Lower leg skin (tissue), 4 donors: ENCODE measurements around the gene HECTD4. TPM values are rescaled to one million over a fixed set of nuclear protein-coding genes. Genes with fewer than 3 reads are reported as not detected.

Source experiments
- DNase-seq, 2 donors: peaks; one replicate each; pipeline ENCODE4 v3.0.0-alpha.2; 2019; ENCODE audit warnings: low spot score in 2 of 2
- H3K4me3 ChIP-seq: fragments of 200-600 bp; sonication (generic); 2 replicates; pipeline ENCODE4 v1.5.1; 2017; ENCODE audit warnings: mild to moderate bottlenecking, low read depth; ENCODE audit not compliant: poor library complexity, severe bottlenecking
- POLR2A ChIP-seq, 2 donors: fragments of 450-650 bp; IDR thresholded peaks; one replicate each; pipeline ENCODE4 v1.6.1; 2016 to 2017; ENCODE audit warnings: antibody characterized with exemption in 2 of 2, mild to moderate bottlenecking in 1 of 2, moderate library complexity in 1 of 2
- whole genome bisulfite sequencing, 2 donors: methylation state at CpG; one replicate each; pipeline ENCODE4 v1.1.5; 2018; 5-methylcytosine and 5-hydroxymethylcytosine counted together
- intact Hi-C: fragments of 100-400 bp; cut with DNase I; formaldehyde crosslinking; loops from one replicate; pipeline ENCODE4 v1.15.0; 2023; ENCODE audit warnings: low total_unique reads
- total RNA-seq, 4 donors: library from RNA; depleted of rRNA; stranded (reverse); fragments of >200 nt; gene quantifications; one replicate each; pipeline ENCODE4 v1.1.0, GENCODE V29; 2016
- TF ChIP-seq, protein P1 (sequence below), 3 donors: fragments of 450-650 bp; IDR thresholded peaks; one replicate each; pipeline ENCODE4 v1.5.1; 2016; ENCODE audit warnings: antibody characterized with exemption in 3 of 3, mild to moderate bottlenecking in 3 of 3, moderate library complexity in 2 of 3

HECTD4 gene
- total RNA-seq, 4 donors from 2014 or later, result 33.2 to 70.6 (median 35.5) TPM

DNA sequence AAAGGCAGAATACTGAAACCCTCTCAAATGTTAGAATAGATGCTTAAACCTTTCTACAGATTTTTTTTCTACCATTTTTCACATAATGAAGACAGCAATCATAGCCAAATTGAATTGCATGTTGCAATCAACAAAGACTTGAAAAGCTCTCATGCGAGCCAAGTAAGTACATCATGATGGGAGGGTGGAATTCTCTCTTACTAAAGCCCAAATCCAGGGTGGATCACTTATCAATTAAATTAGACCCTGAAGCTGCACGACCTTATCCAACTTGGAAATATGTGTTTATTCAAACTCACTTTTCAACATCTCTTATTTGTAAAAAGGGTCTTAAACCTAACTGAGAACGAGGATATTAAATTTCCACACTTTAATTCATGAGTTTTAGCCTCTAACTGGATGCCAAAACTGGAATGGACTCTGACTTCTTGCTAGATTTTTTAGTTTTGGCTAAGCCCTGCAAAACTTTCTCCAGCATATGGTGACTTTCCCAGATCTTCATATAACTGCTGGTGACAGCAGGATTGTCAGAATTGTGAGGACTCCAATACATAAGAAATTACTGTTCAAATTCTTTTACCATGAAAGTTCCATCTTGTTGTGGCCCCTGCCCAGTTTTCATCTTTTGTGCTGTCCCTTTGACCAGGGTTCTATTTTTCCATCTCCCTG is 53.6 kb downstream of the HECTD4 start:
- 49 to 55% methylated on average over 3 of the region's 3 CpGs for WGBS, 2 donors
- TF ChIP-seq POLR2A (IDR thresholded peaks at IDR 0.05), result no peak
- TF ChIP-seq, protein P1, sequence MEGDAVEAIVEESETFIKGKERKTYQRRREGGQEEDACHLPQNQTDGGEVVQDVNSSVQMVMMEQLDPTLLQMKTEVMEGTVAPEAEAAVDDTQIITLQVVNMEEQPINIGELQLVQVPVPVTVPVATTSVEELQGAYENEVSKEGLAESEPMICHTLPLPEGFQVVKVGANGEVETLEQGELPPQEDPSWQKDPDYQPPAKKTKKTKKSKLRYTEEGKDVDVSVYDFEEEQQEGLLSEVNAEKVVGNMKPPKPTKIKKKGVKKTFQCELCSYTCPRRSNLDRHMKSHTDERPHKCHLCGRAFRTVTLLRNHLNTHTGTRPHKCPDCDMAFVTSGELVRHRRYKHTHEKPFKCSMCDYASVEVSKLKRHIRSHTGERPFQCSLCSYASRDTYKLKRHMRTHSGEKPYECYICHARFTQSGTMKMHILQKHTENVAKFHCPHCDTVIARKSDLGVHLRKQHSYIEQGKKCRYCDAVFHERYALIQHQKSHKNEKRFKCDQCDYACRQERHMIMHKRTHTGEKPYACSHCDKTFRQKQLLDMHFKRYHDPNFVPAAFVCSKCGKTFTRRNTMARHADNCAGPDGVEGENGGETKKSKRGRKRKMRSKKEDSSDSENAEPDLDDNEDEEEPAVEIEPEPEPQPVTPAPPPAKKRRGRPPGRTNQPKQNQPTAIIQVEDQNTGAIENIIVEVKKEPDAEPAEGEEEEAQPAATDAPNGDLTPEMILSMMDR (IDR thresholded peaks at IDR 0.05), result no peak
- DNase-seq, result no peak
- intact Hi-C loops, result no loop called here
- no peak overlapping the region for H3K4me3 ChIP-seq

DNA sequence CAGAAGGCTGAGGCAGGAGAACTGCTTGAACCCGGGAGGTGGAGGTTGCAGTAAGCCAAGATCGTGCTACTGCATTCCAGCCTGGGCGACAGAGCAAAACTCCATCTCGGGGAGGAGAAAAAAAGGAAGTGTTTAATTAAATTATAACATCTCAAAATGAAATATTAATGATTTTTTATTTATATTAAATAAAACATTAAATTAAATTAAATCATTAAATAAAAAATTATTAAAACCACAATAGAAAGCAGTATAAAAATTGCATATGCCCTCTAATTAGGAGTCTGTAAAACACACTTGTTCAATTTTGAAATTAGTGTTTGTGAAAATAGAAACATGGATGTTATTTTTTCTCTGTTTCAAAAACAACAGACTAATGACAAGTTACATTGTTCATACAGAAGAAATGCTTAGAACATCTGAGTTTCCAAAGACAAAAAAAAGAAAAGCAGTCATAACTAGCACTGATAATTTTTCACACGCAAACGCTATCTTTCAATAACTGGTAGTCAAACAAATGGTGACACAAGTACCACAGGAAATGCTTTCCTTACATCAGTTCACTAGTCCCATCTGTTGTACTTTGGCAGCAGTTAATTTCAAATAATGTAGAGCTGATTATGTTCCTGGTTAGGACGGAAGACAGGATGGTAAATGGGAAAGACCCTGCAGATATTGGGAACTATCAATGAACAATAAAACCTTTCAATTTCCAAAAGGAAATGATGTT is 54.9 kb downstream of the HECTD4 start:
- TF ChIP-seq POLR2A (IDR thresholded peaks at IDR 0.05), result no peak
- TF ChIP-seq, protein P1 (IDR thresholded peaks at IDR 0.05), result no peak
- H3K4me3 ChIP-seq, result no peak overlapping the region
- intact Hi-C loops, result no loop called here
- no peak for DNase-seq
- 78 to 82% methylated on average over 7 of the region's 7 CpGs for WGBS, 2 donors

DNA sequence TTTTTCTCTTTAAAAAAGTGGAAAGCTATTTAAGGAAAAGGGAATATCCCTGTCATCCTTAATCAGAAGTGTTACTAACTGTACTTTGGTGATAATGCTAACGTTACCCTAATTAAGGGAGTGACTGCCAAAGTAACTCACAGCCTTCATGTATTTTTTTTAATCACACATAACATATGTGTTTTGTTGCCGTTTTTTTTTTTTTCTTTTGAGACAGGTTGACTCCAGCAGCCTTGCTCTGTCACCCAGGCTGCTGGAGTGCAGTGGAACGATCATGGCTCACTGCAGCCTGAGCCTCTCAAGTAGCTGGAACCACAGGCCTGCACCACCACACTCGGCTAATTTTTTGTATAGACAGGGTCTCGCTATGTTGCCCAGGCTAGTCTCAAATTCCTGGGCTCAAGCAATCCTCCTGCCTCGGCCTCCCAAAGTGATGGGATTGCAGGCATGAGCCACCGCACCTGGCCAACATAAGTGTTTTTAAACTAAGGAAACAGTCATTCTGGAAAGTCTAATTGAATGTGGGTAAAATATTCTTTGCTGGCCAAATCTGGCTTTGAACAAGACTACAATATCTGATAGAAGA is 56.5 kb downstream of the HECTD4 start:
- no peak for DNase-seq
- 75 to 77% methylated on average over 7 of the region's 7 CpGs for WGBS, 2 donors
- TF ChIP-seq, protein P1 (IDR thresholded peaks at IDR 0.05), result no peak
- no peak for TF ChIP-seq POLR2A (IDR thresholded peaks at IDR 0.05)
- intact Hi-C loops, result no loop called here
- H3K4me3 ChIP-seq, result no peak overlapping the region

DNA sequence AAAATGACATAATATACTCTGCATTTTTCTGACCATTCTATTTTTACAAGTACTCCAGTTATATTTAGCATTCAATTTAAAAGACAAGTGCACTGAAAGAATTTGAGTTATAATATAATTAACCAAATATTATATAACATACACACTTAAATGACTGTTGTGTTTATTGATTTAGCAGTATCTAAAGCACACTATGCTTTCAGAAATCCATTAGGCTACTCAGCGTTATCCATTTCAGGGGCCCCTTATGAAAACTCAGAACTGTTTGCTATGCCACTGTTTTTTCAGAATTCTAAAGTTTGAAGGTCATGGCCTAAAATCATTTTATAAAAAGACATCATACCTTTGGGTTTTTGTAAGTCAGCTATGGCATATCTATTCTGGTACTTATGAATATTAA is 57.1 kb downstream of the HECTD4 start:
- H3K4me3 ChIP-seq, result no peak overlapping the region
- DNase-seq, result no peak
- TF ChIP-seq, protein P1 (IDR thresholded peaks at IDR 0.05), result no peak
- no peak for TF ChIP-seq POLR2A (IDR thresholded peaks at IDR 0.05)
- WGBS, 2 donors, result 95 to 97% methylated on average over 1 of the region's 1 CpG
- intact Hi-C loops, result no loop called here

DNA sequence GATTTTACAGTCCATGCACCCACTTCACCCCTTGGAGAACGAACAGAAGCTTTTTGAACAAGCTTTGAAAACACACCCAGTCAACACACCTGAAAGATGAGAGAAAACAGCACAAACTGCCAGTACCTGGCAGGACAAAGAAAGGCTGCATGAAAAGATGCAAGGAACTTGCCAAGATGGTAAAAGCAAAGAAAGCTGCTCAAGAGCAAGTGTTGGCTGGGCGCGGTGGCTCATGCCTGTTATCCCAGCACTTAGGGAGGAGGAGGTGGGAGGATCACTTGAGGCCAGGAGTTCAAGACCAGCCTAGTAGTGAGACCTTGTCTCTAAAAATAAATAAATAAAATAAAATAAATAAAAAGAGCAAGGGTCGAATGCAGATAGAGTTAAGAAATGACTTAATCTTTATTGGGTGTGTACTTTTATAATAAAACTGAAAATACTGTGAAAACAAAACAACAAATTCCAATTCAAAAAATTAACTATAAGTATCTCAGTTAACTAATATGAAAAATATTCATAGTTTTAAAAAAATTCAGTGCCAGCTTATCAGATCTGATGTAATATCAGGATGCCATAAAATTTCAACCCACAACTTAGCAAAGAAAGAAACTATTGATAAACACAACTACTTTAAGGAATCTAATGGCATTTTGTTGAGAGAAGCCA is 59.2 kb downstream of the HECTD4 start:
- intact Hi-C loops, result no loop called here

More for the DNA sequence above, 59.2 kb downstream of the HECTD4 start:
- DNase-seq, result no peak
- no peak for TF ChIP-seq POLR2A (IDR thresholded peaks at IDR 0.05)
- TF ChIP-seq, protein P1 (IDR thresholded peaks at IDR 0.05), result no peak
- no peak overlapping the region for H3K4me3 ChIP-seq
- 50 to 54% methylated on average over 4 of the region's 4 CpGs for WGBS, 2 donors
